ENCODE measurements around the gene PER3.

PER3 gene

GRCh38 chr1:7827126-7827955 is 43.2 kb downstream of the PER3 start:
- H3K4me3 ChIP-seq (ENCODE audit: low read length), result peak overlapping the region; percentile 7
- TF ChIP-seq, protein P1, sequence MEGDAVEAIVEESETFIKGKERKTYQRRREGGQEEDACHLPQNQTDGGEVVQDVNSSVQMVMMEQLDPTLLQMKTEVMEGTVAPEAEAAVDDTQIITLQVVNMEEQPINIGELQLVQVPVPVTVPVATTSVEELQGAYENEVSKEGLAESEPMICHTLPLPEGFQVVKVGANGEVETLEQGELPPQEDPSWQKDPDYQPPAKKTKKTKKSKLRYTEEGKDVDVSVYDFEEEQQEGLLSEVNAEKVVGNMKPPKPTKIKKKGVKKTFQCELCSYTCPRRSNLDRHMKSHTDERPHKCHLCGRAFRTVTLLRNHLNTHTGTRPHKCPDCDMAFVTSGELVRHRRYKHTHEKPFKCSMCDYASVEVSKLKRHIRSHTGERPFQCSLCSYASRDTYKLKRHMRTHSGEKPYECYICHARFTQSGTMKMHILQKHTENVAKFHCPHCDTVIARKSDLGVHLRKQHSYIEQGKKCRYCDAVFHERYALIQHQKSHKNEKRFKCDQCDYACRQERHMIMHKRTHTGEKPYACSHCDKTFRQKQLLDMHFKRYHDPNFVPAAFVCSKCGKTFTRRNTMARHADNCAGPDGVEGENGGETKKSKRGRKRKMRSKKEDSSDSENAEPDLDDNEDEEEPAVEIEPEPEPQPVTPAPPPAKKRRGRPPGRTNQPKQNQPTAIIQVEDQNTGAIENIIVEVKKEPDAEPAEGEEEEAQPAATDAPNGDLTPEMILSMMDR (IDR thresholded peaks at IDR 0.05; ENCODE audit: insufficient read depth, low read depth, low read length, missing control alignments), result no peak
- DNase-seq (ENCODE audit: low read depth), result no peak

DNA sequence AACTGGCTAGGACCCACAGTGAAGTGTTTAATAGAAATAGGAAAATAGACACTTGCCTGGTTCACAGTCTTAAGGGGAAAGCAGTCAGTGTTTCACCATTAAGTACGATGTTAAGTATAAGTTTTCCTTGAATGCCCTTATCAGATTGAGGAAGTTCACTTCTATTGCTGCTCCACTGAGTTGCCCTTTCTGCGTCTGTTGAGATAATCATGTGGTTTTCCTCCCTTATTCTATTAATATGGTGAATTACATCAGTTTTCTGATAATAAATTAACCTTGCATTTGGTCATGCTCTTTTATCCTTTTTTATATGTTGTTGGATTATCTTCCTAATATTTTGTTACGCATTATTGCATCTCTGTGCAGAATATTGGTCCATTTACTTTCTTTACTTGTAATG is 47.4 kb downstream of the PER3 start:
- TF ChIP-seq, protein P1 (IDR thresholded peaks at IDR 0.05; ENCODE audit: insufficient read depth, low read depth, low read length, missing control alignments), result no peak
- no peak overlapping the region for H3K4me3 ChIP-seq (ENCODE audit: low read length)
- no peak for DNase-seq (ENCODE audit: low read depth)

DNA sequence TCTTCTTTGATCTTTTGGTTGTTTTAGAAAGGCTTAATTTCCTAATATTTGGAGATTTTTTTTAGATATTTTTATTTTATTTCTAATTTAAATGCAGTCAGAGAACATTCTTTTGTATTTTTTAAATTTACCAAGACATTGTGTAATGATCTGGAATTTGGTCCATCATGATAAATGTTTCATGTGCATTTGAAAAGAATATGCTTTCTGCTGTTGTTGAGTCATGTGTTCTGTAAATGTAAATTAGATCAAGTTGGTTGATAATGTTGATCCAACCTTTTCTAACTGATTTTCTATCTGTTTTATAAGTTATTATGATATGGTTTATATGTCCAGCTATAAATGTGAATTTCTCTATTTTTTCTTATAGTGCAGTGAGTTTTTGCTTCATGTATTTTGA is 48.9 kb downstream of the PER3 start:
- DNase-seq (ENCODE audit: low read depth), result no peak
- TF ChIP-seq, protein P1 (IDR thresholded peaks at IDR 0.05; ENCODE audit: insufficient read depth, low read depth, low read length, missing control alignments), result no peak
- H3K4me3 ChIP-seq (ENCODE audit: low read length), result no peak overlapping the region

GRCh38 chr1:7838714-7839113 is 54.6 kb downstream of the PER3 start:
- H3K4me3 ChIP-seq (ENCODE audit: low read length), result no peak overlapping the region
- TF ChIP-seq, protein P1 (IDR thresholded peaks at IDR 0.05; ENCODE audit: insufficient read depth, low read depth, low read length, missing control alignments), result no peak
- DNase-seq (ENCODE audit: low read depth), result no peak

DNA sequence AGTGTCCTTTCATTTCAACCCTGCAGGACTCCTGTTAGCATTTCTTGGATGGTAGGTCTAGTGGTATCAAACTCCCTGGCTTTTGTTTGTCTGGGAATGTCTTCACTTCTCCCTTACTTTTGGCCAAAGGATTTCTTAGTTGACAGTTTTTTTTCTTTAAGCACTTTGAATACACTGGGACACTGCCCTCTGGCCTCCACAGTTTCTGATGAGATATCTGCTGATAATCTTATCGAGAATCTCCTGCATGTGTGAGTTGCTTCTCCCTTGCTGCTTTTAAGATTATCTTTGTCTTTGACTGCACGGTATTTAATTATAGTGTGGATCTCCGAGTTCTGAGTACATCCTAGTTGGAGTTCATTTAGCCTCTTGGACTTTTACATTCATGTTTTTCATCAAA is 55.4 kb downstream of the PER3 start:
- DNase-seq (ENCODE audit: low read depth), result no peak
- TF ChIP-seq, protein P1 (IDR thresholded peaks at IDR 0.05; ENCODE audit: insufficient read depth, low read depth, low read length, missing control alignments), result no peak
- H3K4me3 ChIP-seq (ENCODE audit: low read length), result no peak overlapping the region

DNA sequence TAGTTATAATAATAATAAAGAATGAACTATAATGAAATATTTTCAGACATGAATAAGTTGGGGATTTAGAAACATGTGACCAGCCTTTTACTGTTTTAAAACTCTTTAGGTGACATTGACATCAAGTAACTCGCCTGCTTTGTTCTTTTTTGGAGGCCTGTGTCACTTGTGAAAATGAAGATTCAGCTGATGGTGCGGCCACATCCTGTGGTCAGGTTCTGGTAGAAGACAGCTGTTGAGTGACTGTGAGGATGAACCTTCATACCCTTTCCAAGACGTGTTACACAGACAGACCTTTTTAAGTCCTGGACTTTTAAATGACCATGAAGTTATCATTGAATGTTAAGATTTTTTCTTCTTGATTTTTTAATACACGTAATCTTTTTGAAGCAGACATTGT is 58.4 kb downstream of the PER3 start:
- DNase-seq (ENCODE audit: low read depth), result no peak
- TF ChIP-seq, protein P1 (IDR thresholded peaks at IDR 0.05; ENCODE audit: insufficient read depth, low read depth, low read length, missing control alignments), result no peak
- H3K4me3 ChIP-seq (ENCODE audit: low read length), result no peak overlapping the region

DNA sequence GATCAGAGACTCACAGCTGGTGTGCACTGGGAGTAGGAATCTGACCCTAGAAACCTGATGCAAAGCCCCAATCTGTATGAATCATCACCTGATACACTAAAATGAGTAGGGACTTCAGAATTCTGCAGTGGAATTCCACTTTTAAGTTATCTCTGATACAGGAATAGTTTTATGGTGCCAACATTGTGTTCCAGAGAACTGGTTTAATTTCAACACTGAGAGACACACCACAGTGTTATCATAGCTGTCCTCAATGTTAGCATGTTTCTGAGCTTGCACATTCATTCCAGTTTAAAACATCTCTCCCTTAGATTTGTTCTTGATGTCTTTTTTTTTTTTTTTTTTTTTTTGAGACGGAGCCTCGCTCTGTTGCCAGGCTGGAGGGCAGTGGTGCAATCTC is 61.7 kb downstream of the PER3 start:
- no peak for DNase-seq (ENCODE audit: low read depth)
- TF ChIP-seq, protein P1 (IDR thresholded peaks at IDR 0.05; ENCODE audit: insufficient read depth, low read depth, low read length, missing control alignments), result no peak
- no peak overlapping the region for H3K4me3 ChIP-seq (ENCODE audit: low read length)
